GM21447 (cell line): ENCODE results near the gene AP3D1.
"Not testable (repeated sequence)": the region's sequence is repeated elsewhere in the genome, so short reads cannot be mapped to it uniquely, and the experiment has no call there.

Experiments used
- ATAC-seq: cut with Tn5 transposase; IDR thresholded peaks from one replicate; pipeline ENCODE4 v1.9.1; 2021; ENCODE audit not compliant: unreplicated experiment

Gene AP3D1

DNA sequence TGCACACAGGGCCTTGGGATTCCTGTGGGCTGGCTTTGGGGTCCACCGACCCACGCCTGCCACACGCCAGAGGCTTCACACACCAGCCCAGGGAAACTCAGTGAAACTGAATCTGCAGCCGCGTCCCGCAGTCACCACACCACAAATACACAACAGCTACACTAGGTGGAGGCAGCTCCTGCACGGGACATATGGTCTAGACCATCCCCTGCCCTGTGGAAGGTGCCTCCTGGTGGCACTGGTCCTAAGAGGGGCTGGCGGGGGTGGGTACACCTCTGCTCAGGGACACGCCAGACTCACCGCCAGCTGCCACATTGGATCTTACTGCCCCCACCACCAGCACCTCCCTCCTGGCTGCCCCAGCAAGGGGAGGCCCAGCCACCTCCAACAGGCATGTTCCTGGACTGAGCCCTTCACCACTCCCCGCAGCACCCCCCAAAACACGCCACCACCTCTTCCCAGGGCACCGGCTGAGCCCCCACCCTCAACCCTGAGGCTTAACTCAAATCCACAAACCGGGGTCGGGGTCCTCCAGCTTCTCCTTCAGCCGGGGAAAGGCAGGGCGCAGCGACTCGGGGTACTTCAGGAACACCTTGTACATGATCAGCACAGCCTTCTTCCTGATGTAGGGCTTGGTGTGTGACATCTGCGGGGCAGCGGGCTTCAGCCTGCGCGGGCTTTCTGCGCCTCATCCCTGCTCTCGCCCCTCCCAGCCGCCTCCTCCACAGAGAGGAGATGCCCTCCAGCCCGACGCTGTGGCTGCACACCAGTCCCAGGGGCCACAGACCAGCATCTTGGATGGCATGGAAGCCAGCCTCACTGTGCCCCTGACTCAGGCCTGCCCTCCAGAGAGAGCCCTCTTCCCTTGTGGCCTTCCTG lies 21.2 kb downstream of the AP3D1 start:
- no peak for ATAC-seq

- no peak for ATAC-seq
Observed at GRCh38 chr19:2129486-2129885, 21.9 kb downstream of the AP3D1 start.

DNA sequence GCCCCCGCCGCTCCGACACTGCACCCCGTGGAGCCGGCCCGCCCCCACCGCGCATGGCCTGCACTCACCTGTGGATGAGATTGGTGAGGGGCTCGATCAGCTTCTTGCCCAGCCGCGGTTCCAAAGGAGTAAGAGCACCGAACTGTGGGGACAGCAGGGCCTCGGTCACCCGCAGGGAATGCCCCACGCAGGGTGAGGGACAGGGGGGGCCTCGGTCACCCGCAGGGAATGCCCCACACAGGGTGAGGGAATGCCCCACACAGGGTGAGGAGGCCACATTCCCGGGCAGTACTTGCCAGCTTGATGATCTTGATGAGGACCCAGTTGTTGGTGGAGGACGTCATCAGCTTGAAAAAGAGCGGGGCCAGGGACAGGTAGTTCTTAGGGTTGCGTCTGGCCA lies 22.3 kb downstream of the AP3D1 start:
- ATAC-seq: no peak

DNA sequence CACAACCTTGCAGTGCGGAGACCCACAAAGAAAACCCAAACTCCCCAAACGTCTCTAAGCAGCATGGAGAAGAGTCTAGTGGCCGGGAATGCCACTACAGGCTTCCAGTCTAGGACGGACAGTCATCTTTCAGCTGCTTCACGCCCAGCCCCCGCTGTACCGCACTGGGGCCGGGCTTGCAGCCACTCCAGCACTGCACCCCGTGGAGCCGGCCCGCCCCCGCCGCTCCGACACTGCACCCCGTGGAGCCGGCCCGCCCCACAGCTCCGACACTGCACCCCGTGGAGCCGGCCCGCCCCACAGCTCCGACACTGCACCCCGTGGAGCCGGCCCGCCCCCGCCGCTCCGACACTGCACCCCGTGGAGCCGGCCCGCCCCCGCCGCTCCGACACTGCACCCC lies 23.1 kb downstream of the AP3D1 start:
- ATAC-seq: not testable (repeated sequence)

DNA sequence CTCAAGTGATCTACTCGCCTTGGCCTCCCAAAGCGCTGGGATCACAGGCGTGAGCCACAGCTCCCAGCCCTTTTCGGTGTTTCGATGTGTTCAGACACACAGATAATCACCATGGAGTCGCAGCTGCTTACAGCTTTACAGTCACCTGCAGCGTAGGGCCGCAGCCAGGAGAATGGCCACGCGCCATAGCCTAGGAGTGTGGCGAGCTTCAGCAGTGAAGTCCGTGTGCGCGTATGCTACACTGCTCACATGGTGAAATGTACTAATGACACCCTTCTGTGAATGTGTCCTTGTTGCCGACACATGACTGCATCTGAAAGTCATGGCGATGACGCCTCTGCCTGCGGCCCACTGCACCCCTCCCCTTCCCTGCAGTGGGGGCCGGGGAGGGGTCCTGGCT lies 23.6 kb downstream of the AP3D1 start:
- ATAC-seq: no peak

DNA sequence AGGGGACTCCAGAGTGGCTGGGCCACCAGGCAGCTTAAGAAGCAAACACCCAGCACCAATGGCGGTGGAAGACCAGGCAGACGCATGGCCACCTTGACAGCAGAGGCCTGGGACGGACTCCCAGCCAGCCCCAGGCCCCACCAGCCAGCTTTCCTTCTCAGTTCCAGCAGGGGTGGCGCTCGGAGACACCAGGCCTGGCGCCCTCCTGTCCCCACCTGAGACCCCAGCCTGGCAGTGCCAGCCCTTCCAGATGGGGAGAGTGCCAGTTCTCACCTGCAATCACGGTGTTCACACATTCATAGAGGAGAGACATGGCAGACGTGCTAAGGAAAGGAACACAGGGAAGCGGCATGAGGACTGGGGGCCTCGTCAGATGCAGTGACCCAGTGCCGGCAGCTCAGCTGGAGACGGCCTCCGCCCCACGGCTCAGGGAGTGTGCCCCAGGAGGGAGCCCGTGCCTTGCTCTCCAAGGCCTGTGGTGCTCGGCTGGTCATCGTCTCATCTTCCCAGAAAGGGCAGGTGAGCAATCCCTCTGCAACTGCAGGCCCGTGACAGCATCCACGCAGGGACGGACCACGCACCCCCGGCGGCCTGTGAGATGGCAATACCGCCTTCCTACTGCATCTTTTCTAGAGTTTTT lies 24.4 kb downstream of the AP3D1 start:
- ATAC-seq: no peak

DNA sequence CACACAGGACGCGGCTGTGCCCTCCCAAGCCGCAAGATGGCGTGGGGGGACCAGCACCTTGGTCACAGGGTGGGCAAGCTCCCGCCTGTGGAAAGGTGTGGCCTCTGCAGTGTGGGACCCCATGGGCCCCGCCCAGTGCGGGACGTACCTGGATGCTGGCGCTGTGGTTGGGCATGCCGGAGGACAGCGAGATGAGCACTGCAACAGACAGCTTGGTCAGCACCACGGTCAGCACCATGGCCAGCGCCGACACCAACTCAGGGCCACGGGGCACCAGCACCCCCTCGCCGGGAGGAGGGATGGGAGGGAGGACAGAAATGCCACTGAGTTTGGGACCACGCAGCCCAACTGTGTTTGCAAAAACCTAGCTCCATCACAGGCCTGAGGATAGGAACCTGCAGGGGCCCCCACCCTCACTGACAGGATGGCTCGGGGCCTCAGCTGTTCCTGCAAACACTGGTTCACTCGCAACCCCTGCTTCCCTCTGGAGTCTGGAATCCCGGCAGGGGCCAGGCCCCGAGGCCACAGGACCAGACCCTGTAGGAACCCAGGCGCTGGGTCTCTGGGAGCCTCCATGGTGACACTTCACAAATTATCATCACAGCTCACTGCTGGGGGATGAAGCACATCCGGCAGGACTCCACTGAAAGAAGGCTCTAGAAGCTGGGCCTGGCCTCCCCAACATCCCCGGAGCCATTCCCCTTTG lies 27.5 kb downstream of the AP3D1 start:
- ATAC-seq: no peak

DNA sequence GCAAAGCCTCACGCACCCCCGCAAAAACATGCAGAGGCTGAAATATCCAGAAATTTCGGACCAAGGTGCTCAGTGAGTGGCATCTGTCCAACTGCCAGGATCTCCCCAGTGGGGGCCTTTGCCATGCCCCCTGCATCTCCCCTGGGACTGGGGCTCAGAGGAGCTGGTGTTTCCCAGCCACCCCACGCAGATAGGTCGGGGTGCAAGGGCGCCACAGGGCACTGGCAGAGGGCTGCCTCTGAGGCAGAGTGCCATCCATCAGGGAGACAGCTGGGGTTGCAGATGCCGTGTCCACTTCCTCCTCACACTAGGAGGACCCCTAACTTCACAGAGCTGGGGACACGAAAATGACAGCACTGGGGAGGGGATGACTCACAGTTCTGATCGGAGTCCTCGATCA lies 28.4 kb downstream of the AP3D1 start:
- ATAC-seq: no peak

DNA sequence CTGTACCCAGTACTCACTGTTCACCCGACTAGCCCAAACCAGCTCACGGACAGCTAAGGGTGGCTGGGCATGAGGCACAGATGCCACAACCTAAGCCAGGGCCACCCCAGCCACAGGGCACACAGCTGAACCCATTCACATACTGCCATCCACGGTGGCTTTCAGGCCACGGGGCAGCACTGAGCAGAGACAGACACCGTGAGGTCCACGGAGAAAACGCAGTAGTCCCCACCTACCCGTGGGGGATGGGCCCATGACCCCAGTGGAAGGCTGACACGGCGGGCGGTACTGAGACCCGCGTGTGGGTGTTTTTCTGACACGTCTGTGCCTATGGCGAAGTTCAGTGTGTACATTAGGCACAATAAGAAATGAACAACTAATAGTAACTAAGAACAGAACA lies 29.1 kb downstream of the AP3D1 start:
- no peak for ATAC-seq

GRCh38 chr19:2121416-2122051 lies 29.8 kb downstream of the AP3D1 start:
- ATAC-seq: no peak

- no peak for ATAC-seq
Observed at GRCh38 chr19:2120821-2121220, 30.5 kb downstream of the AP3D1 start.

DNA sequence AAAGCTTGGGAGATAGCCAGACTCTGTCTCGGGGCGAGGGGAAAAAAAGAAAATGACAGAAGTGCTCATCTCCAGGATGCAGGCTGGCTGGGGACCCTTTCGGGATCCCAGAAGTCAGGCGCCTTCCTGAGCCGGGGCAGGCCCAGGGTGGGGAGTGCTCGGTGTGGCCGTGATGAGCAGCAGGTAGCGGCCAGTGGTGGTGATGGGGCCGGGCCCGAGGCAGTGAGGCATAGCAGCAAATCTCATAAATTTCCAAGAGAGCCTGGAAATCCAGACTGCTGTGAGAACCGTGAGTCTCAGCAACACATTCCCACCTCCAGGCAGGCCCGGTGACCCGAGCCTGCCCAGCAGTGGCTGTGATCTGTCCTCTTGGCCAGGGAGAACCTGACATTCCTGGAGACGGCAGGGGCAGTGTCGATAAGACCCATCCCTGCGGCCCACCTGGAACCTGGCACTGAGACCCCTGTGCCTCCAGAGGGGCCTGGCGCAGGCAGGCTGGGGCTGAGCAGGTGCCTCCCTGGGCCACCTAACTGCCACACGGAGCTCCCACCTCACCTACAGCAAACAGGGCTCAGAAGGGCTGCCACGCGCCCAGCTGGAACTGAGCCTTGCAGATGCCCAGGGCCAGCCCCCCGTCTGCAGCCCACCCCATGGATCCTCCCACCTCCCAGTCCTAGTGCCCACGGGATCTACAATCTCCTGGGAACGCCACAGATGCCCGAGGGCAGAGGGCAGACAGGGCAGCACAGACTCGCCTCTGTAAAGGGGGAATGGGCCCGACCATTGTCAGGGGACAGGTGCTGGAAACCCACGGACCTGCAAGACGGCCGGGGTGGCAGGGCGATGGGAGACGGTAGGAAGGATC lies 31.2 kb downstream of the AP3D1 start:
- no peak for ATAC-seq

GRCh38 chr19:2118438-2118837 lies 32.9 kb downstream of the AP3D1 start:
- ATAC-seq: no peak

GRCh38 chr19:2117215-2117960 lies 34.0 kb downstream of the AP3D1 start:
- ATAC-seq: no peak

DNA sequence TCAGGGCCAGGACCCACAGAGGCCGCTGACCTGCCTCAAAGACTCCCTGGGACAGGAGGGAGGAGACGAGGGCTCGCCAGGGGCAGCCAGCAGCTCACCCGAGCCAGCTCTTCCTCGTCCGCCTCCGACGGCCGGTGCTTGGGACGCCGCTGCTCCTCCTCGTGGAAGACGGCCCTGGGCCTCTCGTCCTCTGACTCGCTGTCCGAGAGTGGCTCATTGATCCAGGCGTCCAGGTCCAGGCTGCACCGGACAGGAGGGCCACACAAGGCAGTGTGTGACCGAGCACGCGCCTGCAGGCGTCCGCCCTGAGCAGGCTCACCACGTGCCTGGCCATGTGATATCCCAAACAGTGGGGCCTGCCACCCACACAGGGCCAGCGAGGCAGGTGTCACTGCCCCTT lies 34.9 kb downstream of the AP3D1 start:
- no peak for ATAC-seq

- no peak for ATAC-seq
Observed at GRCh38 chr19:2115911-2116426, 35.4 kb downstream of the AP3D1 start.

DNA sequence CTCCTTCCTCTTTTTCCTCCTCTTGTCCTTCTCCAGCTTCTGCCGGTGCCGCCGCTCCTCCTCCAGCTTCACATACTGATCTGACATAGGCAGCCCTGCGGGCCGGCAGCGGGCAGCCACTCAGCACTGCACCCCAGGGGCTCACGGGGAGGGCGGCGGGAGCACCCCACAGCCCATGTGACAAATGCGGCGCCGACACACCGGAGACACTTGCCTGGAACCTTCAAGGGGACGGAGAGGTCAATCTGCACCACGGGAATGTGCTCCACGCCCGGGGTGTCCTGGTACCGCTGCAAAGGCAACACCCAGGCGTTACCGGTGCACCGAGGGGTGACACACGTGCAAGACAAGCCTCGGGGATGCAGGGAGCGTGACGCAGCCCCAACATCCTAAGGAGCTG lies 36.0 kb downstream of the AP3D1 start:
- ATAC-seq: no peak

- ATAC-seq: no peak
Observed at GRCh38 chr19:2114821-2115220, 36.5 kb downstream of the AP3D1 start.

GRCh38 chr19:2114218-2114617 lies 37.1 kb downstream of the AP3D1 start:
- no peak for ATAC-seq
